Spinal cord (tissue), 10 donors: ENCODE measurements around the gene BTBD19. TPM values are rescaled to one million over a fixed set of nuclear protein-coding genes. Genes with fewer than 3 reads are reported as not detected.
A peak's percentile ranks its signal among the peaks of the same experiment; 100 is the strongest.

Experiments used
- DNase-seq, 6 donors: peaks; one replicate each; pipeline versions ENCODE4 v3.0.0 to v3.0.0-alpha.2; 2013 to 2015; ENCODE audit warnings: low spot score in 6 of 6, low read depth in 4 of 6
- H3K27ac ChIP-seq: one replicate; pipeline ENCODE4 v1.5.1; 2013; ENCODE audit warnings: low read depth, low read length, control low read depth
- H3K27me3 ChIP-seq: one replicate; pipeline ENCODE4 v1.6.1; 2013; ENCODE audit warnings: low read length; ENCODE audit not compliant: control insufficient read depth, insufficient read depth
- H3K36me3 ChIP-seq: one replicate; pipeline ENCODE4 v1.6.1; 2013; ENCODE audit warnings: low read length; ENCODE audit not compliant: control insufficient read depth, insufficient read depth
- H3K4me1 ChIP-seq: one replicate; pipeline ENCODE4 v1.6.1; 2013; ENCODE audit warnings: low read length; ENCODE audit not compliant: control insufficient read depth, insufficient read depth
- H3K4me3 ChIP-seq: one replicate; pipeline ENCODE4 v1.5.1; 2013; ENCODE audit warnings: low read depth, low read length, control low read depth
- H3K9me3 ChIP-seq: one replicate; pipeline ENCODE4 v1.6.1; 2013; ENCODE audit warnings: low read length; ENCODE audit not compliant: control insufficient read depth, insufficient read depth
- WGBS: methylation state at CpG from one replicate; pipeline ENCODE4 v1.1.5; 2013; ENCODE audit warnings: missing lambda C conversion rate; ENCODE audit not compliant: insufficient coverage; 5-methylcytosine and 5-hydroxymethylcytosine counted together
- polyA plus RNA-seq, 2 donors: library from polyadenylated mRNA; unstranded; fragments of 120-200 nt; gene quantifications; one replicate each; pipeline ENCODE4 v1.2.1, GENCODE V29; 2013; ENCODE audit not compliant: insufficient read length in 2 of 2
- total RNA-seq, 2 donors: library from RNA; depleted of rRNA in 1 of 2; stranded (reverse); fragments of 120-200 nt in 1 of 2; fragments of >200 nt in 1 of 2; gene quantifications; one replicate each; pipeline versions ENCODE4 v1.2.3 to v1.2.4, GENCODE V29; 2013 to 2014
- donor health status: healthy.

The BTBD19 gene
- total and polyA plus RNA-seq, 4 donors: 3.2 to 10.5 (median 6.1) TPM

GRCh38 chr1:44777969-44778635 is 30.2 kb upstream of the BTBD19 start:
- DNase-seq: no peak
- no peaks in the 10 kb centered on the region for H3K27me3 ChIP-seq
- no peak overlapping the region for H3K27ac ChIP-seq
- peaks cover 30% of the 10 kb centered on the region for H3K4me1 ChIP-seq
- peaks cover 53% of the 10 kb centered on the region for H3K36me3 ChIP-seq
- no peaks in the 10 kb centered on the region for H3K9me3 ChIP-seq
- H3K4me3 ChIP-seq: no peak overlapping the region
- WGBS: 85% methylated on average over 13 of the region's 13 CpGs

- H3K36me3 ChIP-seq: peaks cover 53% of the 10 kb centered on the region
Observed at GRCh38 chr1:44778705-44779576, 29.4 kb upstream of the BTBD19 start.

GRCh38 chr1:44780583-44781121 is 27.7 kb upstream of the BTBD19 start:
- Histone ChIP-seq H3K4me3 (no peak overlapping the region), H3K27me3 (no peaks in the 10 kb centered on the region), H3K36me3 (peaks cover 53% of the 10 kb centered on the region), H3K27ac (no peak overlapping the region), H3K4me1 (peaks cover 43% of the 10 kb centered on the region), H3K9me3 (no peaks in the 10 kb centered on the region)
- 89% methylated on average over 11 of the region's 14 CpGs for WGBS
- DNase-seq: no peak

More at GRCh38 chr1:44778705-44779576, 29.4 kb upstream of the BTBD19 start:
- no peak for DNase-seq
- H3K4me1 ChIP-seq: peaks cover 36% of the 10 kb centered on the region
- WGBS: 91% methylated on average over 1 of the region's 6 CpGs
- H3K9me3 ChIP-seq: no peaks in the 10 kb centered on the region
- H3K27me3 ChIP-seq: no peaks in the 10 kb centered on the region
- H3K27ac ChIP-seq: no peak overlapping the region
- H3K4me3 ChIP-seq: no peak overlapping the region

- WGBS: 41% methylated on average over 7 of the region's 8 CpGs
- peak in 2 of 6 donors; percentile 29 to 64 for DNase-seq
- Histone ChIP-seq H3K4me1 (peaks cover 34% of the 10 kb centered on the region), H3K4me3 (peak overlapping the region; percentile 28), H3K36me3 (peaks cover 27% of the 10 kb centered on the region), H3K27me3 (no peaks in the 10 kb centered on the region), H3K9me3 (no peaks in the 10 kb centered on the region), H3K27ac (peak overlapping the region; percentile 57)
Observed at GRCh38 chr1:44783697-44784093, 24.6 kb upstream of the BTBD19 start.

- Histone ChIP-seq H3K4me1 (peaks cover 34% of the 10 kb centered on the region), H3K27me3 (no peaks in the 10 kb centered on the region), H3K4me3 (peak overlapping the region; percentile 44), H3K36me3 (peaks cover 21% of the 10 kb centered on the region), H3K27ac (peak overlapping the region; percentile 57), H3K9me3 (no peaks in the 10 kb centered on the region)
- DNase-seq: peak in 2 of 6 donors; percentile 61 to 63
- WGBS: 3% methylated on average over 67 of the region's 71 CpGs
Observed at GRCh38 chr1:44784094-44785028, 24.0 kb upstream of the BTBD19 start.

- Histone ChIP-seq H3K4me1 (peaks cover 34% of the 10 kb centered on the region), H3K27ac (no peak overlapping the region), H3K9me3 (no peaks in the 10 kb centered on the region), H3K4me3 (peak overlapping the region; percentile 44), H3K27me3 (no peaks in the 10 kb centered on the region), H3K36me3 (peaks cover 14% of the 10 kb centered on the region)
- no peak for DNase-seq
- WGBS: 54% methylated on average over 5 of the region's 6 CpGs
Observed at GRCh38 chr1:44785029-44785380, 23.3 kb upstream of the BTBD19 start.

GRCh38 chr1:44785501-44786137 is 22.7 kb upstream of the BTBD19 start:
- Histone ChIP-seq H3K9me3 (no peaks in the 10 kb centered on the region), H3K27me3 (no peaks in the 10 kb centered on the region), H3K27ac (no peak overlapping the region), H3K36me3 (peaks cover 11% of the 10 kb centered on the region), H3K4me1 (peaks cover 34% of the 10 kb centered on the region), H3K4me3 (peak overlapping the region; percentile 46)
- DNase-seq: no peak
- WGBS: 47% methylated on average over 6 of the region's 11 CpGs

GRCh38 chr1:44786138-44786840 is 22.0 kb upstream of the BTBD19 start:
- WGBS: 2% methylated on average over 49 of the region's 49 CpGs
- H3K9me3 ChIP-seq: no peaks in the 10 kb centered on the region
- H3K4me1 ChIP-seq: peaks cover 34% of the 10 kb centered on the region
- peak overlapping the region; percentile 46 for H3K4me3 ChIP-seq
- peaks cover 4% of the 10 kb centered on the region for H3K36me3 ChIP-seq
- no peaks in the 10 kb centered on the region for H3K27me3 ChIP-seq
- no peak overlapping the region for H3K27ac ChIP-seq
- DNase-seq: peak in 2 of 6 donors; percentile 55 to 67
